HepG2 (cell line): Measurements from ENCODE around the gene ELMO2. TPM values are rescaled to one million over a fixed set of nuclear protein-coding genes. Genes with fewer than 3 reads are reported as not detected.
A peak's percentile ranks its signal among the peaks of the same experiment; 100 is the strongest.

ENCODE experiments used
- ATAC-seq: fragments of 200-7000 bp; cut with Tn5 transposase; 3 replicates; pipeline ENCODE4 v1.9.1; 2020; ENCODE audit warnings: mild to moderate bottlenecking, moderate library complexity
- BruUV-seq: library from RNA; stranded (reverse); fragments of 400-500 nt; replicated peaks from 2 replicates; lab custom pipeline; 2021; lab: Mats Ljungman, UMichigan
- CTCF ChIA-PET: fragments of 300-600 bp; formaldehyde crosslinking; extraction: SDS; loops from one replicate; lab custom pipeline; 2021; ENCODE audit warnings: low total read pairs, inconsistent platforms, low intra/inter-chr PET ratio; lab: Yijun Ruan, JAX
- POLR2A ChIA-PET: fragments of 350-600 bp; sonication (Branson Sonifier 250); formaldehyde crosslinking; loops from one replicate; lab custom pipeline; 2020; ENCODE audit warnings: antibody characterized with exemption, inconsistent platforms; lab: Yijun Ruan, JAX
- DNase-seq: peaks from one replicate; pipeline ENCODE4 v3.0.0-alpha.2; 2015; ENCODE audit warnings: low spot score
- FAIRE-seq: peaks from 3 replicates; lab custom pipeline; 2011; peaks lifted over from hg19 to GRCh38; lab: Jason Lieb, UNC
- H2AFZ ChIP-seq: one replicate; pipeline ENCODE4 v1.6.1; 2011; ENCODE audit warnings: low read length, inconsistent platforms
- H3K27ac ChIP-seq: fragments of 300-600 bp; 3 replicates; pipeline ENCODE4 v1.8.0; 2011; ENCODE audit warnings: mixed run types, mild to moderate bottlenecking, mixed read lengths, low read length, inconsistent platforms; ENCODE audit not compliant: insufficient read depth; ENCODE audit errors: extremely low read length
- H3K27me3 ChIP-seq, 2 experiments: fragments of 200-600 bp in 1 of 2; 2 replicates in 1 of 2; 3 replicates in 1 of 2; pipeline versions ENCODE4 v1.6.0 to v1.8.0; 2011; ENCODE audit warnings: low read length in 2 of 2, mild to moderate bottlenecking in 2 of 2, moderate library complexity in 2 of 2, inconsistent platforms in 1 of 2; ENCODE audit not compliant: insufficient read depth in 2 of 2, control insufficient read depth in 1 of 2
- H3K36me3 ChIP-seq, 2 experiments: fragments of 200-600 bp in 1 of 2; replicated peaks in 1 of 2; 2 replicates in 1 of 2; 3 replicates in 1 of 2; pipeline versions ENCODE4 v1.5.1 to v1.8.0; 2011; ENCODE audit warnings: low read length in 2 of 2, inconsistent platforms in 1 of 2; ENCODE audit not compliant: insufficient read depth in 2 of 2, control insufficient read depth in 1 of 2
- H3K4me1 ChIP-seq: 2 replicates; pipeline ENCODE4 v1.5.1; 2012; ENCODE audit warnings: low read length, inconsistent platforms; ENCODE audit not compliant: insufficient read depth
- H3K4me2 ChIP-seq: 2 replicates; pipeline ENCODE4 v1.6.0; 2011; ENCODE audit warnings: low read depth, low read length, inconsistent platforms
- H3K4me3 ChIP-seq, 3 experiments: fragments of 200-600 bp in 1 of 3; sonication (generic), shearing (Covaris generic) in 1 of 3; replicated peaks in 1 of 3; 2 replicates each; pipeline ENCODE4 v1.5.1; 2011 to 2016; ENCODE audit warnings: low read length in 3 of 3, inconsistent platforms in 2 of 3, low read depth in 2 of 3, mild to moderate bottlenecking in 2 of 3, control low read depth in 1 of 3, mixed read lengths in 1 of 3; ENCODE audit not compliant: insufficient read depth in 1 of 3
- H3K79me2 ChIP-seq: one replicate; pipeline ENCODE4 v1.6.1; 2011; ENCODE audit warnings: low read length, inconsistent platforms; ENCODE audit not compliant: insufficient read depth
- H3K9ac ChIP-seq: 2 replicates; pipeline ENCODE4 v1.6.0; 2011; ENCODE audit warnings: mild to moderate bottlenecking, low read depth, low read length, inconsistent platforms; ENCODE audit not compliant: insufficient read depth
- H3K9me3 ChIP-seq: 2 replicates; pipeline ENCODE4 v1.5.1; 2012; ENCODE audit warnings: mild to moderate bottlenecking, low read length
- H4K20me1 ChIP-seq: 2 replicates; pipeline ENCODE4 v1.6.0; 2011; ENCODE audit warnings: inconsistent platforms, mild to moderate bottlenecking, low read length, moderate library complexity; ENCODE audit not compliant: insufficient read depth
- KDM2A ChIP-seq: sonication (generic); formaldehyde crosslinking; IDR thresholded peaks from 2 replicates; pipeline ENCODE4 v1.4.0; 2020; ENCODE audit warnings: low read depth, missing genetic modification reagents, borderline replicate concordance
- NFATC3 ChIP-seq: sonication (generic); formaldehyde crosslinking; IDR thresholded peaks from 2 replicates; pipeline ENCODE4 v1.5.1; 2020; ENCODE audit warnings: mild to moderate bottlenecking, missing genetic modification reagents
- POLR2G ChIP-seq: fragments of 200-400 bp; formaldehyde crosslinking; IDR thresholded peaks from 2 replicates; pipeline ENCODE4 v1.6.1; 2018; ENCODE audit warnings: mild to moderate bottlenecking, low read depth, low read length, moderate library complexity
- ZBTB20 ChIP-seq: sonication (generic); formaldehyde crosslinking; IDR thresholded peaks from 2 replicates; pipeline ENCODE4 v1.8.1; 2023; ENCODE audit warnings: missing genetic modification reagents, low read depth, mild to moderate bottlenecking, borderline replicate concordance
- ZNF274 ChIP-seq: sonication (generic); formaldehyde crosslinking; IDR thresholded peaks from 2 replicates; pipeline ENCODE4 v1.5.1; 2020; ENCODE audit warnings: mild to moderate bottlenecking, missing genetic modification reagents
- ZNF33B ChIP-seq: sonication (generic); formaldehyde crosslinking; IDR thresholded peaks from 2 replicates; pipeline ENCODE4 v1.5.1; 2020; ENCODE audit warnings: mild to moderate bottlenecking, missing genetic modification reagents
- ZNF451 ChIP-seq: sonication (generic); formaldehyde crosslinking; IDR thresholded peaks from 2 replicates; pipeline ENCODE4 v1.5.0; 2020; ENCODE audit warnings: mild to moderate bottlenecking, missing genetic modification reagents
- ZNF598 ChIP-seq: sonication (generic); formaldehyde crosslinking; IDR thresholded peaks from 2 replicates; pipeline ENCODE4 v1.5.1; 2020; ENCODE audit warnings: mild to moderate bottlenecking, missing genetic modification reagents, borderline replicate concordance
- ZNF749 ChIP-seq: sonication (generic); formaldehyde crosslinking; IDR thresholded peaks from 2 replicates; pipeline ENCODE4 v1.8.0; 2022; ENCODE audit warnings: mild to moderate bottlenecking, missing genetic modification reagents, moderate library complexity, borderline replicate concordance
- WGBS: methylation state at CpG from one replicate; pipeline ENCODE4 v1.1.6; 2017; ENCODE audit warnings: low lambda C conversion rate; 5-methylcytosine and 5-hydroxymethylcytosine counted together
- in situ Hi-C: cut with HindIII; loops from 2 replicates; pipeline ENCODE4 v1.10.0; 2017; ENCODE audit warnings: low pct_unique_long_range_greater_than_20kb; ENCODE audit not compliant: extremely low pct_ligation_motif_present
- intact Hi-C: fragments of 100-400 bp; cut with micrococcal nuclease; formaldehyde crosslinking; loops from one replicate; pipeline ENCODE4 v1.10.0; 2022; ENCODE audit not compliant: unreplicated experiment
- polyA plus RNA-seq, 8 experiments: library from polyadenylated mRNA; depleted of rRNA in 3 of 8; stranded (reverse) in 7 of 8; unstranded in 1 of 8; fragments of >200 nt; fragmentation: Illumina TruSeq in 4 of 8; extraction: Trizol in 4 of 8; gene quantifications; 2 replicates each; pipeline versions ENCODE4 v1.2.1 to v1.2.3, GENCODE V29; 2011 to 2016; ENCODE audit warnings: low read depth in 4 of 8, missing spikeins in 1 of 8, mixed read lengths in 1 of 8; ENCODE audit not compliant: insufficient read depth in 1 of 8
- total RNA-seq, 5 experiments: library from RNA; depleted of rRNA; stranded (reverse); fragments of >200 nt; fragmentation: Illumina TruSeq; extraction: Trizol; gene quantifications; 2 replicates each; pipeline ENCODE4 v1.2.3, GENCODE V29; 2016; ENCODE audit warnings: low read depth in 1 of 5

ELMO2 gene
- total and polyA plus RNA-seq, 2 of the 13 experiments (the other 11 are each of a cell fraction or from before 2014, with no cell fraction given) = 30.6 to 35.7 TPM

DNA sequence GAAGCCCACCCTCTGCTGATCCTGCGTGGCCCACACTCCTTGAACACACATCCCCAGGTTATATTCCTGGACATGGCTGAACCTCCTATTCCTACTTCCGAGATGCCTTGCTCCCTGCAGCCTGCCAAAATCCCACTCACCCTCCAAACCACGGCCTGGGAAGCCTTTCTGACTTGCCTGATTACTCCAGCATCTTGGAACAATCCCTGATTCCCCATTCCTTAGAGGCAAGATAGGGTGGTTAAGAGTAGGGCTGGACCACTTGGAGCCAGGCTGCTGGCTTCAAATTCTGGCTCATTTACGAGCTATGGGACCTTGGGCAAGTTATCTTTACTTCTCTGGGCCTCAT lies 52.2 kb downstream of the ELMO2 start:
- TF ChIP-seq ZBTB20 (CRISPR knock-in tag) (no peak), NFATC3 (CRISPR knock-in tag) (0 out of 2 replicates have a peak, but pooled peaks have one; percentile 59), ZNF749 (no peak), ZNF274 (CRISPR knock-in tag) (peak; percentile 37; the same call in 1 of the 2 replicates), ZNF33B (CRISPR knock-in tag) (0 out of 2 replicates have a peak, but pooled peaks have one; percentile 38), ZNF451 (CRISPR knock-in tag) (0 out of 2 replicates have a peak, but pooled peaks have one; percentile 45), KDM2A (CRISPR knock-in tag) (0 out of 2 replicates have a peak, but pooled peaks have one; percentile 20), POLR2G (peak; percentile 61), ZNF598 (CRISPR knock-in tag) (0 out of 2 replicates have a peak, but pooled peaks have one; percentile 41)
- H4K20me1 ChIP-seq = peaks cover 5% of the 10 kb centered on the region; the same call in 1 of the 2 replicates
- peaks cover 44% of the 10 kb centered on the region for H3K4me1 ChIP-seq
- FAIRE-seq = no peak
- no peaks in the 10 kb centered on the region for H3K9me3 ChIP-seq
- H3K79me2 ChIP-seq = no peaks in the 10 kb centered on the region
- CTCF ChIA-PET = no interaction called here
- 73% methylated on average over 4 of the region's 4 CpGs for WGBS
- H3K27me3 ChIP-seq = no peaks in the 10 kb centered on the region
- POLR2A ChIA-PET = interaction anchor here (3.8 kb wide), 1 partner anchor 10 kb away, joined by 36 read pairs; no protein-coding TSS in a partner anchor
- no peak for DNase-seq
- intact Hi-C loops (no loop called here), in situ Hi-C loops (loop anchor here (25.0 kb wide), 1 partner anchor 567 kb away; the partner anchor contains the start of genes DNTTIP1 and WFDC3)
- H3K4me2 ChIP-seq = peak overlapping the region; percentile 44
- no TSS peak for BruUV-seq
- peak overlapping the region; percentile 13; the same call in 1 of the 2 replicates for H3K9ac ChIP-seq
- H3K27ac ChIP-seq = no peak overlapping the region
- H3K4me3 ChIP-seq = 0 out of 6 replicates have a peak overlapping the region, but pooled peaks of 1 of the 3 experiments have one; percentile 2
- no peak overlapping the region for H2AFZ ChIP-seq
- H3K36me3 ChIP-seq = peaks cover 17 to 31% of the 10 kb centered on the region in 2 experiments; a peak in 4 of 5 replicates
- no peak for ATAC-seq
